Ammon's horn (tissue), 1 donor: ENCODE data around the gene NGLY1.

Source experiments
- DNase-seq: peaks from one replicate; pipeline ENCODE4 v3.0.0-alpha.2; 2016; ENCODE audit warnings: low spot score

NGLY1 gene

GRCh38 chr3:25784971-25785370 is 1.7 kb upstream of the NGLY1 start:
- no peak for DNase-seq

DNA sequence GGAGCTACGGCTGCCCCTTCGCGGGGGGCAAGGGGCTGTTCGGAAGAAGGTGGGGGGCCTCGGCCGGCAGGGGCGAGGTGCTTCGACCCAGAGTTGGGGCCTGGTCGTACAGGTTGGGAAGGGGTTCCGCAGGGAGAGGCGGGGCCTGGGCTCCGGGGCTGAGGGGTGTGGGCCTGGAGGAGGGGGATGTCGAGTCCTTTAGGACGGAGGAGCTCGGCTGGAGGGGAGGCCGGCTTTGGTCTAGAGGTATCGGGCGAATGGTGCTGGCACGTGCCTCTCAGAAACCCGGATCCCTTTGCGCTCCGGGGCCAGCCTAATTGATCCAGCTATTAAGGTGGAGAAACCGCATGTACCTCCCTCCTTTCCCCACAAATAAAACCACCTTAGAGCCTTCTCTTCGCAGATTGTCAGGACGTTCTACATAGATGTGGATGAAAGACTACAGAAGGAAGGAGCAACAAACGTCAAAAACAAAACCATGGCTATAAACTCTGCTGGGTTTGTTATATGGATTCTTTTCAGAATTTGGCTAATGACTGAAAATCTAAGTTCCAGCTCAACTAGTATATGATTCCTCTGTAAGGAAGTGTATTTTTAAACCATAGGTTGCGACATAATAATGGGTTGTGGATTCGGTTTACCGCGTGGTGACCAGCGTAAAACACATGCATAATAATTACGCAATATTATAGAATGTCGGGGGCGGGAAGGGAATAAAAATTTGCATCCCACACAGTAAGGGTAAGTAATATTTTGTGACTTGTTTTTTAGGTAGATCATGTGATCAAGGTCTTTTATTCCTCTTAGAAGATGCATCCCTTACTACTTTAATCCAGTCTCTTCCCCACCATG is 644 bp upstream of the NGLY1 start:
- DNase-seq: peak; percentile 61

GRCh38 chr3:25782636-25782937 is 656 bp downstream of the NGLY1 start:
- no peak for DNase-seq

DNA sequence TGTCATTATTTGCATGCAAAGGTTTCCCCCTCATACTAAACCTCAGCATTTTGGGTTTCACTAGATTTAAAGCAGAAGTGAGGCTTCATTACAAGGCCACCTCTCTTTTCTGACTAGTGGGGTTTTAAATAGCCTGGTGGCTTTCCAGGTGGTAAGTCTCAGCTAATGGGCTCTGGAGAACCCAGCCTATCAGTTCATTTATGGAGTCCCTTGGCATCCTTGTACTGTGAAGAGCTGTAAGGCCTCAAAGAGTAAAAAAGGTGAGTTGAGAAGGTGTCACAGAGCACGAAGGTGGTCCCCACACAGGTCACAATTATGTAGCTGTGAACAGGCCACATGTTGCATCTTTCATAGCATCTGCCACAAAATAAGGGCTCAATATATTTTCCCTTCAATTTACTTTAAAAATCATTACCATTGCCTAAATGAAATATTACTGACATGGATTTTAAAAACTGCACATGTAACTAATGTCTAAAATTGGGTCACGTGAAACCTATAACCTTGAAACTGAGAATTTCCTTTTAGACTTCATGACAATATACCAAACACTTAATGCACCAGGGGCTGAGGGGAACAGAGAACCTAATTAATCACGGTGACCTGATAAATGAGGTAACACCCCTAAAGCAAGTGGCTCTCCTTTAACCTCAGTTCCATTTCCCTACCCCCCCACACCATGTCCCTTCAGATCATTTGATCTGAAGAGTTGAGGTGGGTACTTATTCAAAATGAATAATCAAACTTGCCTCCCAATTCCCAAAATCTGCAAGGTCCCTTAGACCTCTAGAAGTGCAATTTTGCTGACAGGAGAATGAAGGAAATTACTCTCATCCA is 1.3 kb downstream of the NGLY1 start:
- DNase-seq: no peak

GRCh38 chr3:25781145-25781757 is 2.0 kb downstream of the NGLY1 start:
- no peak for DNase-seq

DNA sequence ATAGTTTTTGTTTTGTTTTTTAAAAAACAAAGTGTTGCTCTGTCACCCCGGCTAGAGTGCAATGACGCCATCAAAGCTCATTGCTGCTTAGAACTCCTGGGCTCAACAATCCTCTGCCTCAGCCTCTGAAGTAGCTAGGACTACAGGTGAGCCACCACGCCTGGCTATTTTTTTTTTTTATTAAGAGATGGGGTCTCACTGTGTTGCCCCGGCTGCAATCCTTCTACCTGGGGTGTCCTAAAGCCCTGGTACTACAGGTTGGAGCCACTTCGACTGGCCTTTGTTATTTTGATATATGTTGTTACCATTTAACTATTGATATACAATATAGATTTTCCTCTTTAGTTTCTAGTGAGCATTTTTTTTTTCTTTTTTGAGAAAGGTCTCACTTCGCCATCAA is 2.6 kb downstream of the NGLY1 start:
- no peak for DNase-seq

DNA sequence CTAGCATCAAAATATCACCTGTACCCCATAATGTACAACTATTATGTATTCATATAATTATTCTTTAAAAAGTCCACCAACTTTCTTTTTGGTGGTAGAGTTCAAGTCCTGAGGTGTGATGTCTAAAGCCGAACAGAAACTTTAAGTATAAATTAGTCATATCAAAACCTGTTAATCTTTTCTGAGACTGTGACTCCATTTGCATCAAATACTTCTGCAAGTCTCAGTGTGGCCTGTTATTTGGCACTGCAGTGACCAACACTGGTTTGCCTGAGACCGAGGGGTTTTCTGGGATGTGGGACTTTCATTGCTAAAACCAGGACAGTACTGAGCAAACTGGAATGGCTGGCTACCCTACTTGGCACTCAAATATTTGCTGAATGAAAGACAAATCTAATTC is 7.3 kb downstream of the NGLY1 start:
- DNase-seq: no peak

DNA sequence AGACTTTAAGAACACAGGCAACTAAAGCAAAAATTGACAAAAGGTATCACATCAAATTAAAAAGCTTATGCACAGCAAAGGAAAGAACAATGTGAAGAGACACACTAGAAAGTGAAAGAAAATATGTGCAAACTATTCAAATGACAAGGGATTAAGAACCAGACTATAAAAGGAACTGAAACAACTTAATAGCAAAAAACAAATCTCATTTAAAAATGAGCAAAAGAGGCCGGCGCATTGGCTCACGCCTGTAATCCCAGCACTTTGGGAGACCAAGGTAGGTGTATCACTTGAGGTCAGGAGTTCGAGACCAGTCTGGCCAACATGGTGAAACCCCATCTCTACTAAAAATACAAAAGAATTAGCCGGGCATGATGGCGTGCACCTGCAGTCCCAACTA is 14.4 kb downstream of the NGLY1 start:
- DNase-seq: no peak

GRCh38 chr3:25751725-25752124 is 31.5 kb downstream of the NGLY1 start:
- no peak for DNase-seq

- DNase-seq: no peak
Observed at GRCh38 chr3:25751048-25751447, 32.2 kb downstream of the NGLY1 start.

- no peak for DNase-seq
Observed at GRCh38 chr3:25749031-25749581, 34.1 kb downstream of the NGLY1 start.

- DNase-seq: no peak
Observed at GRCh38 chr3:25748189-25748588, 35.1 kb downstream of the NGLY1 start.

DNA sequence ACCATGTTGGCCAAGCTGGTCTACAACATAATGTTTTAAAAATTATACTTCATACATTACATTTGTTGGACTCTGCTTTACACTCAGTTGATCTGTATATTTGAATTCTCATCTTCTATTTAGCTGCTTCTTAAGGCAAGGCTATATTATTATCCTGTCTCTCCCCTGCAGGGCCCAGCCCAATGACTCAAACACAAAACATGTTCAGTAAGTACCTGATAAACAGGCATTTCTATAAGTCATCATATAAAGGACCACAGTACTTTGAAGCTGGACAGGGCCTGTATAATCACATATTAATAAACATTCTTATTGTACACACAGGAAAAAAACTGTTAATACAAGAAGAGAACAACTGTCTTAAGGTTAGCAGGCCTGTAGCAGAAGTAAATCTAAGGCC is 36.2 kb downstream of the NGLY1 start:
- no peak for DNase-seq

DNA sequence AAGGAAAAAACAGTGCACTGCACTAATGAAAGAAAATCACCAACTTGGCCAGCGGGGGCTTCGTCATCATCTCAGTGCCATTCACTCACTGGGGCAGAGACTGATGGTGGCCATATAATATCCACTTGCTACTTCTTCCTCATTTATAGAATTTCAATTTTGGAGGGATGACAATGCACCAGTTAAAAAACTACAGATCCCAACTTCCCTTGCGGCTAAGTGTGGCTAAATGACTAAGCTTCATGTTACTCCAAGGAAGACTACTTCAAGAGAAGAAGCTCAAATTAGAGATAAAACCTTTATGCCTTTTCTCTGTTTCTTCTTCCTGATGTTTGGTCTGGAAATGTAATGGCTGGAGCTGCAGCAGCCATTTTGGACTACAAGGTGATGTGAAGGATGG is 38.8 kb downstream of the NGLY1 start:
- no peak for DNase-seq

DNA sequence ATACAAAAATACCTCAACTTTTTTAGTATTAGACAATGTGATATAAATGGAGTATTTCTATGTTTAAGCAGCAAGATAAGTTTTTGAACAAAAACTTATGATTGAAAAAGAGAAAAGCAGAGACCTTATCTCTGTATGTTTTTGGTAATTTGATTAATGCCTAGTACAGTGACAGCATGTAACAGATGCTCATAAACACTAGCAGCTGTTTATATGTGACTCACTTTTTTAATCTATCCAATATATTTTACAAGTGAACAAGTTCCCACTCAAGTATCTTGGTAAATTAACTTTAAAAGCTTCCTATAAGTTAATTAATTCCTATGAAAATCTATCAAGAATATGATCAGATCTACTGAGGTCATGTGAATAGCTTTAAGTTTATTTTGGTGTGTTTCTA is 55.1 kb downstream of the NGLY1 start:
- no peak for DNase-seq

GRCh38 chr3:25727316-25727715 is 55.9 kb downstream of the NGLY1 start:
- DNase-seq: no peak

GRCh38 chr3:25725810-25726209 is 57.4 kb downstream of the NGLY1 start:
- DNase-seq: peak; percentile 15

GRCh38 chr3:25724948-25725645 is 58.1 kb downstream of the NGLY1 start:
- no peak for DNase-seq

DNA sequence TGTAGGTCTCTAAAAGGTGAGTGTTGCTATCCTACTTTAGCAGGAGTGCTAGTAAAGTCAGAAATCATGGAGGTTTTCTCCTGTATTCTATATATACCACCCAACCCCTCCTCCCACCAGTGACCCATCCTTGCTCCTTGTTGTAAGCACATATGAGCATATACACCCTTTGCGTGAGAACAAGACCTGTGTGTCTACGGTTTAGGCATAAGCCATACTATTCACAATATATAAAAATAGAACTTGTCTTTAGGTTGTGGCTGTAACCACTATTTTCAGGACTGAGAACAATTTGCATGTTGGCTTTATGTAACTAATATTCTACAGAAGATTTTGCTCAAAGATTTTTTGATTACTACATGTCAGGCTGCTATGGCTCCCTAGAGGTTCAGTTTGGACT is 59.4 kb downstream of the NGLY1 start:
- no peak for DNase-seq

GRCh38 chr3:25719321-25719720 is 63.9 kb downstream of the NGLY1 start:
- no peak for DNase-seq

- DNase-seq: no peak
Observed at GRCh38 chr3:25713341-25713985, 69.8 kb downstream of the NGLY1 start.

DNA sequence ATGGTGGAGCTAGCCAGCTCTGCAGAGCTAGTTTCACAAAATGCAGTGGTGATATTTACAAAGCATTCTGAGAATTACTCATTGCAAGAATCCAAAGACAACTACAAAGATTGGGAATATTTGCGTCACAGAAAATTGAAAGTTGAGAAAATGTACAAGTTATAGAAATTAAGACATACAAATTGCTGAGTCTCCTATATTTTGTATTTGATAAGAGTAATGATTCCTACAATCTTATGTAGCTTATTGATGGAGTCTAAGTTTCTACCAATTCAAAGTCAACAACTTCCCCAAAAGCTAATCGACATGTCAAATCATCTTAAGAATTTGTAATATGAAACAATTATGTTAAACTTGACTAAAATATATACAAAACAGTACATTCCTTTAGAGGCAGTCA is 72.2 kb downstream of the NGLY1 start:
- no peak for DNase-seq
